C1 segment of cervical spinal cord (tissue), 14 donors: ENCODE measurements around the gene DLGAP1.

Experiments
- DNase-seq, 14 donors: peaks; one replicate each; lab custom pipeline; 2025; lab: John Stamatoyannopoulos, UW

Gene DLGAP1

GRCh38 chr18:3901042-3901441 is 554.1 kb downstream of the DLGAP1 start:
- DNase-seq, result no peak

GRCh38 chr18:3900327-3900726 is 554.8 kb downstream of the DLGAP1 start:
- DNase-seq, result no peak

- peak in 1 of 14 donors; percentile 94 for DNase-seq
Observed at GRCh38 chr18:3898861-3899613, 556.1 kb downstream of the DLGAP1 start.

GRCh38 chr18:3892152-3892551 is 563.0 kb downstream of the DLGAP1 start:
- DNase-seq, result no peak

- no peak for DNase-seq
Observed at GRCh38 chr18:3891245-3891644, 563.9 kb downstream of the DLGAP1 start.

- DNase-seq, result peak in 1 of 14 donors; percentile 12
Observed at GRCh38 chr18:3889803-3890202, 565.3 kb downstream of the DLGAP1 start.

- DNase-seq, result no peak
Observed at GRCh38 chr18:3889121-3889520, 566.0 kb downstream of the DLGAP1 start.

- DNase-seq, result no peak
Observed at GRCh38 chr18:3886575-3887322, 568.4 kb downstream of the DLGAP1 start.

GRCh38 chr18:3885209-3885792 is 569.8 kb downstream of the DLGAP1 start:
- DNase-seq, result no peak

GRCh38 chr18:3879836-3880120 is 575.3 kb downstream of the DLGAP1 start:
- DNase-seq, result no peak

- no peak for DNase-seq
Observed at GRCh38 chr18:3879114-3879835, 575.8 kb downstream of the DLGAP1 start.

GRCh38 chr18:3878401-3878800 is 576.7 kb downstream of the DLGAP1 start:
- no peak for DNase-seq

- no peak for DNase-seq
Observed at GRCh38 chr18:3877678-3878077, 577.4 kb downstream of the DLGAP1 start.

- peak in 1 of 14 donors; percentile 68 for DNase-seq
Observed at GRCh38 chr18:3875961-3876360, 579.1 kb downstream of the DLGAP1 start.

GRCh38 chr18:3875376-3875775 is 579.7 kb downstream of the DLGAP1 start:
- DNase-seq, result peak in 1 of 14 donors; percentile 71

GRCh38 chr18:3874581-3874980 is 580.5 kb downstream of the DLGAP1 start:
- DNase-seq, result peak in 1 of 14 donors; percentile 75

GRCh38 chr18:3874125-3874524 is 581.0 kb downstream of the DLGAP1 start:
- DNase-seq, result peak in 1 of 14 donors; percentile 75

GRCh38 chr18:3873698-3874097 is 581.4 kb downstream of the DLGAP1 start:
- DNase-seq, result no peak

GRCh38 chr18:3873211-3873610 is 581.9 kb downstream of the DLGAP1 start:
- DNase-seq, result peak in 1 of 14 donors; percentile 46

- peak in 1 of 14 donors; percentile 51 for DNase-seq
Observed at GRCh38 chr18:3872641-3873040, 582.5 kb downstream of the DLGAP1 start.

GRCh38 chr18:3871687-3872086 is 583.4 kb downstream of the DLGAP1 start:
- DNase-seq, result peak in 1 of 14 donors; percentile 50

GRCh38 chr18:3870914-3871313 is 584.2 kb downstream of the DLGAP1 start:
- DNase-seq, result peak in 1 of 14 donors; percentile 58
